Peyer's patch (tissue), 4 donors: ENCODE data around the gene DIO3. TPM values are rescaled to one million over a fixed set of nuclear protein-coding genes. Genes with fewer than 3 reads are reported as not detected.

Experiments
- DNase-seq, 3 donors: peaks; one replicate each; pipeline ENCODE4 v3.0.0-alpha.2; 2017 to 2019
- H3K27ac ChIP-seq, 4 donors: fragments of 200-600 bp; sonication (generic); one replicate each; pipeline ENCODE4 v1.5.1; 2016 to 2019
- H3K27me3 ChIP-seq, 2 donors: fragments of 200-600 bp; sonication (generic); one replicate each; pipeline ENCODE4 v1.5.1; 2019
- H3K36me3 ChIP-seq, 3 donors: fragments of 200-600 bp; sonication (generic); one replicate each; pipeline ENCODE4 v1.5.1; 2016 to 2019
- H3K4me1 ChIP-seq, 4 donors: fragments of 200-600 bp; sonication (generic); one replicate each; pipeline ENCODE4 v1.5.1; 2016 to 2019
- H3K4me3 ChIP-seq, 4 donors: fragments of 200-600 bp; sonication (generic); 1 replicate in 3 of 4; 2 replicates in 1 of 4; pipeline ENCODE4 v1.5.1; 2016 to 2019; ENCODE audit warnings: mild to moderate bottlenecking in 1 of 4
- H3K9me3 ChIP-seq, 4 donors: fragments of 200-600 bp; sonication (generic); one replicate each; pipeline ENCODE4 v1.5.1; 2016 to 2019; ENCODE audit warnings: mild to moderate bottlenecking in 1 of 4
- CTCF ChIP-seq, 6 experiments: fragments of 450-650 bp in 4 of 6; fragments of 200-600 bp in 2 of 6; sonication (generic) in 1 of 6; IDR thresholded peaks; one replicate each; pipeline ENCODE4 v1.5.1; 2017 to 2019; ENCODE audit warnings: antibody characterized with exemption in 6 of 6, mild to moderate bottlenecking in 3 of 6, moderate library complexity in 1 of 6
- POLR2A ChIP-seq, 2 donors: fragments of 450-650 bp; IDR thresholded peaks; one replicate each; pipeline ENCODE4 v1.5.1; 2017; ENCODE audit warnings: antibody characterized with exemption in 2 of 2, mild to moderate bottlenecking in 2 of 2, moderate library complexity in 2 of 2
- total RNA-seq, 4 donors: library from RNA; depleted of rRNA; stranded (reverse); fragments of >200 nt; gene quantifications; one replicate each; pipeline ENCODE4 v1.1.0, GENCODE V29; 2016

Gene DIO3
- total RNA-seq, 4 donors from 2014 or later = 0.40 to 1.7 TPM; not detected in 2

DNA sequence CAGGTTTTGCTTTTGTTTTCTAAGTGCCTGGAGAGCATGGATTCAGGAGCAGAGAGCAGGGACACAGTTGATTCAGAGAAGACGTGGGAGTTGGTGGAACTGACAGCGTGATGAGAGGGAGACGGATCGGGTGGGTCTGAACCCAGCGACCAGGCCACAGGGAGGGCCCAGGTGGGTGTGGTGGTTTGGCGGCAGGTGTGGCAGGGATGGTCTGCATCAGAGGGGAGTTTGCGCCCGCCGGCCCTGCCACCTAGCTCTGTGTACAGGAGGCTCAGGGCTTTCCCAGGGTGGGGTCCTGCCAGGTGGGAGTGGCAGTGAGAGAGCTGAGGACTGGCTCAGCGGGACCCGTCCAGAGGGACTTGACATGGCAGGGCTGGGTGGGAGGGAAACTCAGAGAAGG, 33.3 kb upstream of the DIO3 start:
- no peaks in the 10 kb centered on the region for H3K4me1 ChIP-seq
- no peak for DNase-seq
- H3K27me3 ChIP-seq = no peaks in the 10 kb centered on the region
- H3K27ac ChIP-seq = no peak overlapping the region
- H3K4me3 ChIP-seq = no peak overlapping the region
- no peaks in the 10 kb centered on the region for H3K36me3 ChIP-seq
- no peak for TF ChIP-seq POLR2A (IDR thresholded peaks at IDR 0.05)
- no peak for TF ChIP-seq CTCF (IDR thresholded peaks at IDR 0.05)
- no peaks in the 10 kb centered on the region for H3K9me3 ChIP-seq

GRCh38 chr14:101529079-101529478, 32.2 kb upstream of the DIO3 start:
- Histone ChIP-seq H3K4me3 (no peak overlapping the region), H3K36me3 (no peaks in the 10 kb centered on the region), H3K27me3 (no peaks in the 10 kb centered on the region), H3K4me1 (no peaks in the 10 kb centered on the region), H3K9me3 (no peaks in the 10 kb centered on the region), H3K27ac (no peak overlapping the region)
- DNase-seq = no peak
- TF ChIP-seq CTCF (IDR thresholded peaks at IDR 0.05) (no peak), POLR2A (IDR thresholded peaks at IDR 0.05) (no peak)

GRCh38 chr14:101534198-101534597, 27.1 kb upstream of the DIO3 start:
- Histone ChIP-seq H3K9me3 (no peaks in the 10 kb centered on the region), H3K4me1 (no peaks in the 10 kb centered on the region), H3K27ac (no peak overlapping the region), H3K4me3 (no peak overlapping the region), H3K36me3 (no peaks in the 10 kb centered on the region), H3K27me3 (no peaks in the 10 kb centered on the region)
- TF ChIP-seq CTCF (IDR thresholded peaks at IDR 0.05) (no peak), POLR2A (IDR thresholded peaks at IDR 0.05) (no peak)
- DNase-seq = no peak

- Histone ChIP-seq H3K27me3 (no peaks in the 10 kb centered on the region), H3K4me3 (no peak overlapping the region), H3K4me1 (no peaks in the 10 kb centered on the region), H3K27ac (no peak overlapping the region), H3K36me3 (no peaks in the 10 kb centered on the region), H3K9me3 (no peaks in the 10 kb centered on the region)
- TF ChIP-seq POLR2A (IDR thresholded peaks at IDR 0.05) = no peak
- no peak for TF ChIP-seq CTCF (IDR thresholded peaks at IDR 0.05)
- DNase-seq = no peak
Observed at GRCh38 chr14:101535232-101535631, 26.1 kb upstream of the DIO3 start.

DNA sequence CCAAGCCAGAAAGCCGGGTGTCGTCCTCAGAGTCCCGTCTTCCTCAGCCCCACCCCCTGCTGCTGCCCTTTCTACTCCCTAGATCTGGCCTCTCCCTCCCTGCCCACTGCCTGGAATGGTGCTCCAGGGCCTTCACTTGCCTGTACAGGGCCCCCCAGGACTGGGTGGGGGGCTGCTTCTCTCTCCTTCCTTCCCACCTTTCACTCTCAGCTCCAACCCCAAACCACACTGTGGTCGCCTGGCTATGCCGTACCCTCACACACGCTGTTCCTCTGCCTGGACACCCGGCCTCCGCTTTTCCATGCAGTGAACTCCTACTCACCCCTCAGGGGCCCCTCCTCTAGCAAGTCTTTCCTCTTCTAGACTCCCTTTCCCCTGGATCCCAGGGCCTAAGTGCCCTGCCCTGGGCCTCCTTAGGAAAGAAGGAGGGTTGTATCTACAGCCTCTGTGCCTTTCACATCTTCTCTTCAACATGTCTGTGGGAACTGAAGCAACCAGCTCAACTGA, 25.5 kb upstream of the DIO3 start:
- H3K4me3 ChIP-seq = no peak overlapping the region

More for the DNA sequence above, 25.5 kb upstream of the DIO3 start:
- Histone ChIP-seq H3K4me1 (no peaks in the 10 kb centered on the region), H3K27me3 (no peaks in the 10 kb centered on the region), H3K36me3 (no peaks in the 10 kb centered on the region), H3K27ac (no peak overlapping the region), H3K9me3 (no peaks in the 10 kb centered on the region)
- no peak for DNase-seq
- TF ChIP-seq POLR2A (IDR thresholded peaks at IDR 0.05) (no peak), CTCF (IDR thresholded peaks at IDR 0.05) (no peak)
